GM19452 (cell line): ENCODE data around the gene SRD5A1.

Experiments
- ATAC-seq: cut with Tn5 transposase; IDR thresholded peaks from one replicate; pipeline ENCODE4 v1.9.1; 2021; ENCODE audit not compliant: unreplicated experiment

SRD5A1 gene

DNA sequence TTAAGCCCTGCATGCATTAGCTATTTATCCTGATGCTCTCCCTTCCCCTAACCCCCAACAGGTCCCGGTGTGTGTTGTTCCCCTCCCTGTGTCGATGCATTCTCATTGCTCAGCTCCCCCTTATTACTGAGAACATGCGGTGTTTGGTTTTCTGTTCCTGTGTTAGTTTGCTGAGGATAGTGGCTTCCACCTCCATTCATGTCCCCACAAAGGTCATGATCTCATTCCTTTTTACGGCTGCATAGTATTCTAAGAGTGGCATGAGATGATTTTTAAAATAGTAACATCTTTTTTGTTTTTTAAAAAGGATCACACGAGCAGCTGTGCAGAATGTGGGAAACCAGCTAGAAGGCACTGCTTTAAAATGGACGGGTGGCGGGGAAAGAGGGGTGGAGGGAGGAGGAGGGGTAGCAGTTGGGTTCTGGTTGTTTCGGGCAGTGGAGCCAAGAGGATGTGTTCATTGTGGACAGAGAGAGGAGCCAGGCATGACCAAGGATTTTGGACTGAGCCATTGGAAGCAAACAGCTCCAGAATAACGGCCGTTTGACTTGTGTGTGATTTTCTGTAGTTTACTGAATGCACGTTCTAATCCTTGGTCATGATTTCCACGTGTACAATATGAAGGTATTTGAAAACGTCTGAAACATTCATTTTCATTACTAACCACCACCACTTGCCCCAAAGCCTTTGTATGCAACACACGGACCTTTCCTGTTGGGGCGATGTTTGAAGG, 78.3 kb downstream of the SRD5A1 start:
- ATAC-seq, result peak; percentile 13

DNA sequence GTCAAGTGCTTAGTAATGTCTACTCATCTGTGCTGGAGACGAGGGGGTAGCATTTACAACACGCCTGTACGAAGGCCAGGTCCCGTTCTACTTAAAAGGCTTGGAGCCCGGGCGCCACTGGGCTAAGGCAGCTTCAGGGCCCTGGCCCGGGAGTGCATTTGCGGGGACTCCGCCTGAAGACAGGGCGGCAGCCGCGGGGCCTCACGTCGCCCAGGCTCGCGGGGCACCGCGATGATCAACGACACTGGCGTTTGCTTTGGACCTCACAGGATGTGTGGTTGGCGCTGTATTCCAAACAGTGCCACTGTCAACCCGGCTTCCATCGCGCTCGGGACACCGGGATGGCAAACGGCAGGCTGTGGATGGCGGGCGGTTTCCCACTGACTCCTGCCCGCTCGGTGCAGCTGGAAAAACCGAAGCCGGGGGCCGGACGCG, 78.9 kb downstream of the SRD5A1 start:
- ATAC-seq, result peak; percentile 8

DNA sequence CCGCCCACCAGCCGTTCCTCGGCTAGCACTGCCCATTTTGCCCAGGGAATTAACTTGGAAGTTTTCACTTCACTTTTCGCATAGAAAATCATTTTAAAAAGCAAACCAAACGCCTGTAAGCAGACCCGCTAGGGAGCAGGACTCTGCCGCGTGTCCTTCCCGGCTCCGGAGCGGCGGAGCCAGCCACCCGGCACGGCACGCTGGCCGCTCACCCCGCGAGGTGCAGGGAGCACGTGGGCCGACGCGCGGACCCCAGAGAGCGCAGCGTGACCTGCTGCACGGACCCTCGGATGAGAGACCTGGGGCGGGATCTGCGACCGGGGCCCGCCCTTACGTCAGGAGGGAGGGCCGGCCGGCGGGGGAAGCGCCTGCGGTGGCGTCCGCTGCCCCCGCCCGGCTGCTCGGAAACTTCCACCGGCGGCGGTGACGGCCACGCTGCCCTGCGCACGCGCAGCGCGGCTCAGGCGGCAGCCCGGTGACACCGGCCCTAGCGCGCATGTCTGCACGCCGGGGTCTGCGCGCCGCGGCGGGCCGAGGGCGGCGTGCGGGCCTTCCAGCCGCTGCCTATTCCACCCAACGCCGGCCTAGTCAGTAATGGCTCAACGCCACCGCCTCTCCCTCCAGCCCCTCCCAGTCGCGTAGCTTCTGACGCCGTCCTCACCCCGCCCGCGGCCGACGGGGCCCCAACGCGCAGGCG, 79.5 kb downstream of the SRD5A1 start:
- ATAC-seq, result peak; percentile 65

DNA sequence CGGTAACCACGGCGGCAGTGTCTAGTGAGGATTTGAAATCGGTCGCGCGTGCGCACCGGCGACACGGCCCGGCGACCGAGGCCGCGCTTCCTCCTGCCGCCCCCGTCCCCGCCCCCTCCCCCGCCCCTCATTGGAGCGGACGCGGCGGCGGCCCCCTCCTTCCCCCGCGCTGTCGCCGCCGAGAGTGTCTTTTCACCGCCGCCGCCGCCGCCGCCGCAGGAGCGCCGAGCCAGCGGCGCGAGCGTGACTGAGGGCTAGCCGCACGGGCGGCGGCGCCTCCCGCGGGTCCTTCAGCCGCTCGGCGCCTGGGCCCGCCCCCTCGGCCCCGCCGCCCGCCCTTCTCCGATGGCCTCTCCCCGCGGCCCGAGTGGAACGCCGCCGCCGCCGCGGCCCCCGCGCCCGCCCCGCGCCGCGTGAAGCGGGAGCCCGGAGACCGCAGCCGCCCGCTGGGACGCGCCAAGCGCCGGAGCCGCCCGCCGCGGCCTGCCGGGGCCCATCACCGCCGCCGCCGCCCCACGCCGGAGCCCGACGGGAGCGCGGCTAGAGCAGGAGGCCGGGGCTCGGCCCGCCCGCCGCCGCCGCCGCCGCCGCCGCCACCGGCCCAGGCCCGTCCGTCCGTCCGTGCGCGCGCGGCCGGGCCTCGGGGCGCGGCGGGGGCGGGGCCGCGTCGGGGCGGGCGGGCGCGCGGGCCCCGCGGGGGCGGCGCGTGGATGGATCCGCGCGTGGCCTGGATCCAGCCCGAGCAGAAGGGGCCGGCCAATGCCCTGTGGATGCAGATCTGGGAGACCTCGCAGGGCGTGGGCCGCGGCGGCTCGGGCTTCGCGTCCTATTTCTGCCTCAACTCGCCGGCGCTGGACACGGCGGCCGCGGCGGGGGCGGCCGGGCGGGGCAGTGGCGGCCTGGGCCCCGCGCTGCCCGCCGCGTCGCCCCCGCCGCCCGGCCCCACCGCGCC, 80.3 kb downstream of the SRD5A1 start, which contains the start of gene TENT4A:
TENT4A (plus strand) TSS at position 159 of the 952 bp plus-strand sequence; CDS start at position 711, 552 bp downstream.
- peak; percentile 6 for ATAC-seq

DNA sequence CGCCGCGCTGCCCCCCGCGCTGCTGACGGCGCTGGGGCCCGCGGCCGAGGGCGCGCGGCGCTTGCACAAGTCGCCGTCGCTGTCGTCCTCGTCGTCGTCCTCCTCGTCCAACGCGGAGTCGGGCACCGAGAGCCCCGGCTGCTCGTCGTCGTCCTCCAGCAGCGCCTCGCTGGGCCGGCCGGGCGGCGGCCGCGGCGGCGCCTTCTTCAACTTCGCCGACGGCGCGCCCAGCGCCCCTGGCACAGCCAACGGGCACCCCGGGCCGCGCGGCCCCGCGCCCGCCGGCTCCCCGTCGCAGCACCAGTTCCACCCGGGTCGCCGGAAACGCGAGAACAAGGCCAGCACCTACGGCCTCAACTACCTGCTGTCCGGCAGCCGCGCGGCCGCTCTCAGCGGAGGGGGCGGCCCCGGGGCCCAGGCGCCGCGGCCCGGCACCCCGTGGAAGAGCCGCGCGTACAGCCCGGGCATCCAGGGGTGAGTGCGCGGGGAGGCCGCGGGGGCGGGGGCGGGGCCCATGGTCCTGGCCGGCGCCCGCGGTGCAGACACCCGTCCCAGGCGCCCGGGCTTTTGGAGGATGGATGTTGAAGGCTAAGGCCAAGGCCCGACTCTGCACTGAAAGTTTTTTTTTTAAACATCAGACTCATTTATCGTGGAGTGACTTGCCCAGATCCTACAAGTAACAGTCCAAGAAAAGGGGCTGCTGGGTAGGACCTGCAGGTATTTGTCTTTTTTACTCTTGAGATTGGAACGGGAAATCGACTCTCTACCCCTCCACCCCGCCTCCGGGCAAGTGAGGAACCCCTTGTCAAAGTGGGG, 81.2 kb downstream of the SRD5A1 start:
- ATAC-seq, result no peak

DNA sequence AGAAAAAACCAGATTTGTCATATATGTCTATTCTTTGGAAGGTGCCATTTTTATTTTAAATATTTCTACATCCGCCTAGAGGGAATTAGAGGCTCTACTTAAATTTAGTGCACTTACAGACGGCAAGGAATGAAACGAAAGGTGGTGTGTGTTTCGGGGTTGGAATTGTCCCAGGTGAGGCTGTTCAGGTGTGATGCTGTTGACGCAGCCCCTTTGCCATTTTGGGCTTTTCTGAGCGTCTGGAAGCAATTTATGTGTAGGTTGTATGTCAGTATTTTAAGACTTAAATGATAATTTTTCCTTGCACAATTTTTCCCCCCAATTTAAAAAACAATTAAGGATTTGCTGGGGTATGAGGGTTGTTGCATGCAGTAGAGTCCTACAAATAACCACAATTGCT, 82.0 kb downstream of the SRD5A1 start:
- no peak for ATAC-seq

DNA sequence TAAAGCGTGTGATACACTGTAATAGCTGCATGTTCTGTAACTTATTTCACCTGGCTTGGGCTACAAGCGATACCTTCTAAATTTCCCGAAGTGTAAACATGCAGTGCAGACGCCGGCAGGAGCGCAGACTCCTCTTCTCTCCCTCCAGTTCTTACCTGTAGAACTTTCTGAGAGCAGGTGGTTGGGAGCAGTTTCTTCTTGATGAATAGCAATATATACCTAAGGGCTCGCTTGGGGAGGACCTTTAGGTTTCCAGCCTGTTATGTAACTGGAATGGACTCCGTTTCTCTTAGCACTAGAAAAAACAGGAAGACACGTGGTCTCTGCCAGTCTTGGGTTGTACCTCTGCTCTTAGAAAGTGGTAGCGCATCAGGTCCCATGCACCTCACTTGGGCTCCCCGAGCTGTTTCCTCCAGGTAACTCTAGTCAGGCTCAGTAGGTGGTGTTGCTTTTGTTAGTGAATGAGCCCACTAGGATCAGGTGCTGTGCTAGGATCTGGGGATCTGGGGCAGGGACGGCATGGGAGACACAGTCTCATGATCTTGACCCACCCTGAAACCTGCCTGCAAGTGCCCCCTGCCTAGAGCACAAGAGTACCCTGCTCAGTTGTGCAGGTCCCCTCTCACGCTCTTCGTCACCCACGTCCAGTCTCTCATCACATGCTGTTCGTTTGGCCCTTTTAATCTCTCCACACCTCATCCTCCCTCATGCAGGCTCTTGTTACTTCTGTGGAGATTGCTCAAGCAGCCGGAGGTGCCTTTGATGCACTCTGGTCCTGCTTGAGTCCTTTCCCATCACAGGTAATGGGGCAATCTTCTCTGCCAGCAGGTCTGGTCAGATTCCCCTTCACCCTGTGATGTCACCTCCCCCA, 82.8 kb downstream of the SRD5A1 start:
- no peak for ATAC-seq

DNA sequence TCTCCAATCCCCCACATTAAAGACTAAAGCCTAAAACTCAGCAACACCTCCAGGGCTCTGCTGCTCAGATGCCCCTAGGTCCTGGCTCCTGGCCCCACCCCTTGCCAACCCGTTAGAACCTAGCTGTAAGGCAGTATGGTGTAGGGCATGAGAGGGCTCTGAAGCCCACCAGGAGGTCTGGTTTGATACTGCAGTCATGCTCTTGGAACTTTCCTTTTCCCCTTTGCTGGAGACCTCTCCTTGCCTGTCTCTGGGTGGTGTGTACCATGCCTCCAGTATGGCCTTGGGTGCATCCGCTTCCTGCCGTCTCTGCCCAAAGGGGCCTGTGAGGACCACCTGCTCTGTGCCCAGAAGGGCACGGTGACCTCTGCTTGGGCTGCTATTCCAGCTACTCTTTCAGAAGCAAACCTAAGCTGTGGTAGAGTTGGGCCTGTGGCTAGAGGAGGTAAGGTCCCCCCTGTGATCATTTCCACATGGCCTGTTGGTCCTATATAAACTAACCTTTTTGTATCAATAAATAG, 83.4 kb downstream of the SRD5A1 start:
- no peak for ATAC-seq

DNA sequence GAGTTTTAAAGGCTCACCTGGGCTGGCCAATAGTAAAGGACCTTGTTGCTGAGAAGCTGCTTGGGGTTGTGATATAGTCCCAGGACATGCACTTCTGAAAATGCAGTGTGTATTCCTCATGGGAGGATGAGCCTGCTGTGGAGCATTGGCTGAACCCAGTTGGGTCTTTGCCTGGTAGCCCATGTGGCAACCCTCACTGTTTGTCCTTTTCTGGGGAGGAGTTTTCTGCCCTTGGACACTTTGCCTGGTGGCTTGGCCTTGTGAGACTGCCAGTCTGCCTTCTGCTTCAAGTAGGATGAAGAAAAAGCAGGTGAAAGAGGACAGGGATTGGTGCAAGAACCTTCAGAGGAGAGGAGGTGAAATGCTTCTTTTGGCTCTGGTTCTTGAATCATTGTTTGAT, 84.0 kb downstream of the SRD5A1 start:
- ATAC-seq, result no peak

DNA sequence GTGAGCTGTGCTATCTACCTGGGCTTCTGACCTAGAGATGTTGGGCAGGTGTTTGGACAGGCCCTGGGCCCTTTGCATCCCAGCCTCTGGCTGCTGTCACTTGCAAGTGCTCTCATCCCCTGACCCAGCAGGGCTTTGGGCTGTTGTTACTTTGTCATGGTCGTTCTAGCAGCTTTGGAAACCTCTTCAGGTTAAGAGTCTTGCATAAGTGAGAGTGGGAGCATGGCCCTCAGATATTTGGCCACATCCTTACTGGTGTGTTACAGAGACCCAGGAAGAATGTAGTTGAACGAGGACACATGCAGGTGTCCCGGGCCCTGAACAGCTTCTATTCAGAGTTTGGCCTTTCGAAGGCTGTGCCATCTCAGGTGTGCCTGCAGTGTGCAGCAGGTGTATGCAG, 84.4 kb downstream of the SRD5A1 start:
- ATAC-seq, result no peak

DNA sequence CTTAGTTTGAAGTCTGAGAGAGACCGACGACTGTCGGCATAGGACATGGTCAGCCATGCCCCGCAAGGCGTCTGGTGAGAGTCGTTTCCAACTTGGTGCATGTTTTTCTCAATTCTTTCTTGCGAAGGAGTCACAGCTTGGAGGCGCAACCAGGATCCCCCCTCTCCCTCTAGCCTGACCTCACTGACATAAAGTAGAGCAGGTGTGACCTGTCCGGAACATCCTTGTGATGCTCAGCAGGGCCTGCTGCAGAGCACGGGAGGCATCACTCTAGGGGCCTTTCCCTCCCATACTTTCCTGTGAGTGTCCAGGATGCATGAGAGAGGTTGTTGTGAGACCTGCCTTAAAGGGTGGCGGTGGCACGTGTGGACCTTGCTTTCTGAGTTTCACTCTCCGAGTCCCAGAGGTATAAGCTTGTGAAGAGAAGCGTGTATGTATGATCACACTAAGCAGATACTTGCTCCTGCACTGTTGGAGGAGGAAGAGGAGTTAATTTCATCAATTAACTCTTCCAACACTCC, 85.0 kb downstream of the SRD5A1 start:
- ATAC-seq, result no peak

DNA sequence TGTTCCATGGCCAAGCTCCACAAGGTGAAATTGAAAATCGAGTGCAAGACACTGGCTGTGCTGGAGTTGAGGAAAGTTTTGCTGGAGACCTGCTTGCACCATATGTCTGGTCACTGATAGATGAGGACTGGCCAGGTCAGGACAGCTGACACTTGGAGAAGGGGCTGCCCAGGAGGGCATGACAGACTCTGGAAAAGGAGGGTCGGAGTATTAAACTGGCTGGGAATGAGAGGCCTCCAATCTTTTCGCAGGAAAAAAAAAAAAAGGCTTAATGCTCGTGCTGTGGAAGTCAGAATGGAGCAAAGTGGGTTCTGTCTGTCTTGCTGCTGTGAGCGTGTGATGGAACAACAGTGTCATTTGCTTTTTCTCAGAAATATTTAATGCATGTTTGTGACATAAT, 85.5 kb downstream of the SRD5A1 start:
- no peak for ATAC-seq

DNA sequence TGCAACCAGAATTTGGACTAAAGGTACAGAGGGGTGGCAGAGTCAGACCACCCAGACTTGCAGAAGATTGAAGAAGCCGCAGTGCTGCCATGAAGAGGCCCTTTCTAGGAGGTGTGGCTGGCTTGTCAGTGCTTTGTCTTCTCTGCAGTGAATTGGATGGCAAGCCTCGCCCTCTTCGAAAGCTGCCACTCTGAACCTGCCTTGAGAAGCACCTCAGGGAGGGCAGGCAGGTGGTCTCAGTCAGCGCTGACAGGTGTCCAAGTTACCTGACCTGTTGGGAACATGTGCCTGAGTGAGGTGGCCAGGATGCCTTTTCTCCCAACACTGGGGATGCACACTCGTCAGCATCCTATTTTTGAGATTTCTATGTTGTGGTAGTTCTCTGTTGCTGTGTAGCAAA, 86.2 kb downstream of the SRD5A1 start:
- ATAC-seq, result no peak

DNA sequence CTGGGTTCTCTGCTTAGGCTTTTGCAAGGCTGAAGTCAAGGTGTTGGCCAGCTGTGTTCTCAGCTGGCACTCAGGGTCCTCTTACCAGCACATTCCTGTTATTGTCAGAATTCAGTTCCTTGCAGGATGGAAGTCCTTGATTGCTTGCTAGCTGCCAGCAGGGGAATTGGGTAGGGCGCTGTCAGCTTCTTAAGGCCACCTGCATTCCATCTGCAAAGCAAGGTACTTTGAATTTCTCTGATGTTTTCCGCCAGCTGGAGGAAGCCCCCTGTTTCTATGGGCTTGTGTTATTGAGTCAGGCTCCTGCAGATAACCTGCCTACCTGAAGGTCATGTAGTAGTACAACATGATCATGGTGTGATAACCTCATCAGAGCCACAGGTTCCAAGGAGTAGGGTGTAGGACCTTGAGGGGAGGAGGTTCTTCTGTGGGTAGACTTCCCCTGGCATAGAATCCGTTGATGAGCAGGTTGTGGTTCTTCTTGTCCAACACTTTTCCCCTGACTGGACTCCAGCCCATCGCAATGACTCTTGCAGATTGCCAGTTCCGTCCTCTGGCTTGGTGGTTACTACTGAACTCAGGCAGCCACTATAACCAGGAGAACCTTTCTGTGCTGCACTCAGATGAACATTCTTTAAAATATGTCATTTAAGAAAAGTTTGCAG, 86.8 kb downstream of the SRD5A1 start:
- ATAC-seq, result no peak

DNA sequence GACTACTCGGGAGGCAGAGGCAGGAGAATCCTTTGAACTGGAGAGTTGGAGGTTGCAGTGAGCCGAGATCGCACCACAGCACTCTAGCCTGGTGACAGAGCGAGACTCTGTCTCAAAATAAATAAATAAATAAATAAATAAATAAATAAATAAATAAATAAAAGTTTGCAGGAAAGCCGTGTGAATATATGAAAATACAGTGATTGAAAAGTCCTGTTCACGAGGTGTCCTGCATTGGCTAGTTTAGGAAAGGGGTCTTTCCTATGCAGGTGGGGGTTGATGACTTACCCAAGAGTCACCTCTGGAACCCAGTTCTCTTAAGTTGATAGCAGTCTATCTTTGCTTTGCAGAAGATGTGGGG, 87.3 kb downstream of the SRD5A1 start:
- ATAC-seq, result no peak

DNA sequence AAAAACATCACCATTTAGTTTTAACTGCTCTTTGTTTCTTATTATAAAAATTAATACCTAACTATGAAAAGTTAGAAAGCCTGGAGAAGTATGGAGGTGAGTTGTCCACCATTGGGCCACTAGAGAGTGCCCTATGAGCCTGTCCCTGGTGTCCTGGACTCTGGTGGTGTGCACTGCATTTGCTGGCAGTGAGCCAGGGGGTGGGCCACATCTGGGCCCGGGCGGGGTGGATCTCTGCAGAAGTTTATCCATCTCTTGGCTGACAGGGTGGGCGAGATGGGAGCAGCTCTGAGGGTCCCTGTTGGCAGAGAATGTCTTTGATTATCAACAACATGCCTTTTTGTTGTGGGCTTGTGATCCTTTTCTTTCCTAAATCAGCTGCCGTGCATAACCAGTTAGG, 88.2 kb downstream of the SRD5A1 start:
- ATAC-seq, result no peak

DNA sequence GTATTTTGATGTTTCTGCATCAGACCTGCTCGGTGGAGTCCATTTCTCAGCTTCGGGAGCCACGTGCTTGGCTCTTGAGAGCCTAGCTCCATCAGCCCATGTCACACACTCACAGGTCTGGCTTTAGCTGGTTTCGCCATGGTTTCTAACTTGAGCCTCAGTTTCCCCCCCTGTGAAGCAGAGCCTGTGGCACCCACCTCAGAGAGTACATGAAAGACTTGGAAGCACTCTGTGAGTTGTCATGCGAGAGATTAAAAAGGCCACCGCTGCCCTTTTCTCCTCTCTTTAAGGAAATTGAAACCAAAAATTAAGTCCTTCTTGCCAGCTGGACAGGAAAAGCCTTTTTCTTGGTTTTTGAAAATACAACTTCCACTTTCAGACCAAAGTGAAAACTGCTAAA, 88.8 kb downstream of the SRD5A1 start:
- ATAC-seq, result peak; percentile 55

DNA sequence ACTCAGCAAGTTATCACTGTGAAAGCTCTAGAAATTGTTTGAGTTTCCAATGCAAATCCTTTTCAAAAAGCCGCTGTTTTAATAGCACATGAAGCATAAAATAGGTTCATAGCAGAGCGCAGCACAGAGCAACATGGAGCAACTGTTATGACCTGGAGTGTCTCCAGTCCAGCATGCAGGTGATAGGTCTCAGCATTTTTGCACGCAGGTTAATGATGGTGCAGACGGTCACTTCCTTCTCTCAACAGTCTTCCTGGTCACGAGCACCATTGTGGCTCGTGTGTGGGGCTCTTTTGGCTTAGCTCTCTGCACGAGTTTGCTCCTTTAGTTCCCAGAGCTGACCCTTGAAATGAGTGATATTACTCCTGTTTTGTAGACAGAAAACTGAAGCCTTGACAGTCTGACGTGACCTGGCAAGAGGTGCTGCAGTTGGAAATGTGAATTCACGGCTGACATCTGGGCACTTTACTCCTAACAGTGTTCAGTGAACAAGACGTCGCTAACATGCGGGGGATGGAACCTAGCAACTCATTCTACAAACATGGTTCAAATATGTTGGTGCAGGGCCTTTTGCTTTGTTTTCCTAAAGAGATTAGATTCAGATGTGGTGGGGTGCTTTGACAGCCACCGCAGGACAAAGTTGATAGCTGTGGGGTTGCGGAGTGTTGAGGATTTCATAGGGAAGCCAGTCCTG, 90.0 kb downstream of the SRD5A1 start:
- ATAC-seq, result no peak
